SK-N-SH treated with all-trans-retinoic acid at 6 μM for 48 hours (cell line): ENCODE data around the gene RMND5B.

ENCODE experiments used
- ATAC-seq: fragments of 200-7000 bp; cut with Tn5 transposase; 3 replicates; pipeline ENCODE4 v1.9.1; 2020; ENCODE audit warnings: mild to moderate bottlenecking, moderate library complexity
- BACH2 ChIP-seq: fragments of 250-450 bp; sonication (Bioruptor Pico); IDR thresholded peaks from 2 replicates; pipeline ENCODE4 v1.9.0; 2021; ENCODE audit warnings: mild to moderate bottlenecking, borderline replicate concordance
- CREB5 ChIP-seq: fragments of 250-450 bp; sonication (Bioruptor Pico); IDR thresholded peaks from 2 replicates; pipeline ENCODE4 v1.5.1; 2020; ENCODE audit warnings: low read depth, mild to moderate bottlenecking, moderate library complexity
- CSRNP3 ChIP-seq: fragments of 250-450 bp; sonication (Bioruptor Pico); IDR thresholded peaks from 2 replicates; pipeline ENCODE4 v1.5.1; 2021; ENCODE audit warnings: mild to moderate bottlenecking, moderate library complexity
- ESRRG ChIP-seq: fragments of 250-450 bp; sonication (Bioruptor Pico); IDR thresholded peaks from 2 replicates; pipeline ENCODE4 v1.6.1; 2021; ENCODE audit warnings: mild to moderate bottlenecking
- GLIS3 ChIP-seq: fragments of 250-450 bp; sonication (Bioruptor Pico); IDR thresholded peaks from 2 replicates; pipeline ENCODE4 v1.5.0; 2020; ENCODE audit warnings: mild to moderate bottlenecking, moderate library complexity
- ISL1 ChIP-seq: fragments of 250-450 bp; sonication (Bioruptor Pico); IDR thresholded peaks from 2 replicates; pipeline ENCODE4 v2.1.2; 2022; ENCODE audit warnings: mild to moderate bottlenecking, moderate library complexity
- OSR1 ChIP-seq: fragments of 250-450 bp; sonication (Bioruptor Pico); IDR thresholded peaks from 2 replicates; pipeline ENCODE4 v1.8.0; 2022; ENCODE audit warnings: moderate library complexity, mild to moderate bottlenecking, inconsistent platforms
- PATZ1 ChIP-seq: fragments of 250-450 bp; sonication (Bioruptor Pico); IDR thresholded peaks from 2 replicates; pipeline ENCODE4 v1.8.0; 2020; ENCODE audit warnings: mild to moderate bottlenecking, moderate library complexity, borderline replicate concordance
- POU6F1 ChIP-seq: fragments of 250-450 bp; sonication (Bioruptor Pico); IDR thresholded peaks from 2 replicates; pipeline ENCODE4 v1.8.0; 2021; ENCODE audit warnings: low read depth, mild to moderate bottlenecking, moderate library complexity, borderline replicate concordance
- PPARA ChIP-seq: fragments of 250-450 bp; sonication (Bioruptor Pico); IDR thresholded peaks from 2 replicates; pipeline ENCODE4 v1.5.0; 2020; ENCODE audit warnings: mild to moderate bottlenecking, borderline replicate concordance
- RARB ChIP-seq: fragments of 250-450 bp; sonication (Bioruptor Pico); IDR thresholded peaks from 2 replicates; pipeline ENCODE4 v1.8.0; 2021; ENCODE audit warnings: mild to moderate bottlenecking, moderate library complexity
- SNAI2 ChIP-seq: fragments of 250-450 bp; sonication (Bioruptor Pico); IDR thresholded peaks from 2 replicates; pipeline ENCODE4 v1.5.0; 2020; ENCODE audit warnings: mild to moderate bottlenecking, moderate library complexity
- TOX ChIP-seq: fragments of 250-450 bp; sonication (Bioruptor Pico); IDR thresholded peaks from 2 replicates; pipeline ENCODE4 v1.8.0; 2021; ENCODE audit warnings: mild to moderate bottlenecking, moderate library complexity, borderline replicate concordance
- TSHZ2 ChIP-seq: fragments of 250-450 bp; sonication (Bioruptor Pico); IDR thresholded peaks from 2 replicates; pipeline ENCODE4 v1.5.0; 2020; ENCODE audit warnings: mild to moderate bottlenecking, moderate library complexity
- ZFP3 ChIP-seq: fragments of 250-450 bp; sonication (Bioruptor Pico); IDR thresholded peaks from 2 replicates; pipeline ENCODE4 v1.5.0; 2020; ENCODE audit warnings: mild to moderate bottlenecking, moderate library complexity
- ZFP30 ChIP-seq: fragments of 450-650 bp; formaldehyde crosslinking; IDR thresholded peaks from 2 replicates; pipeline ENCODE4 v1.5.0; 2022; ENCODE audit warnings: mild to moderate bottlenecking, moderate library complexity
- ZNF565 ChIP-seq: fragments of 450-650 bp; formaldehyde crosslinking; conservative IDR thresholded peaks from 2 replicates; pipeline ENCODE4 v1.5.0; 2020; ENCODE audit warnings: low read depth, mild to moderate bottlenecking, moderate library complexity
- ZNF70 ChIP-seq: fragments of 450-650 bp; formaldehyde crosslinking; IDR thresholded peaks from 2 replicates; pipeline ENCODE4 v1.5.0; 2020; ENCODE audit warnings: mild to moderate bottlenecking, moderate library complexity
- ZNF8 ChIP-seq: fragments of 450-650 bp; formaldehyde crosslinking; IDR thresholded peaks from 2 replicates; pipeline ENCODE4 v1.5.0; 2020; ENCODE audit warnings: mild to moderate bottlenecking, moderate library complexity

The RMND5B gene

GRCh38 chr5:178130576-178131445 is at the start of gene RMND5B:
Gene RMND5B, plus strand, starts transcription at chr5:178131014. Its CDS starts 7,106 bp downstream, at chr5:178138120.
- TF ChIP-seq POU6F1 (CRISPR knock-in tag) (no peak), OSR1 (no peak), PPARA (CRISPR knock-in tag) (no peak), CREB5 (CRISPR knock-in tag) (no peak), RARB (CRISPR knock-in tag) (no peak), TSHZ2 (CRISPR knock-in tag) (no peak; the same call in 1 of the 2 replicates), ZNF8 (CRISPR knock-in tag) (no peak), ZFP3 (CRISPR knock-in tag) (peak; percentile 90), PATZ1 (no peak)
- peak; percentile 93 for ATAC-seq

- TF ChIP-seq ZNF565 (no peak), TSHZ2 (CRISPR knock-in tag) (no peak), CREB5 (CRISPR knock-in tag) (no peak), GLIS3 (CRISPR knock-in tag) (no peak), ZNF8 (CRISPR knock-in tag) (no peak), BACH2 (no peak), SNAI2 (CRISPR knock-in tag) (no peak)
- ATAC-seq = no peak
These were observed 49.1 kb upstream of the RMND5B start for GRCh38 chr5:178081571-178082243.

- no peak for ATAC-seq
- TF ChIP-seq ISL1 (CRISPR knock-in tag) = no peak
- TF ChIP-seq ZNF8 (CRISPR knock-in tag) = no peak
- no peak for TF ChIP-seq TOX
- no peak for TF ChIP-seq ZFP3 (CRISPR knock-in tag)
- TF ChIP-seq POU6F1 (CRISPR knock-in tag) = no peak
- TF ChIP-seq ZNF70 (CRISPR knock-in tag) = no peak
- no peak for TF ChIP-seq ESRRG (CRISPR knock-in tag)
- no peak for TF ChIP-seq CSRNP3
- TF ChIP-seq SNAI2 (CRISPR knock-in tag) = no peak
- no peak for TF ChIP-seq ZFP30 (CRISPR knock-in tag)
These were observed 46.9 kb upstream of the RMND5B start for GRCh38 chr5:178083922-178084321.
